Esophagus muscularis mucosa (tissue), 4 donors: ENCODE data around the gene CLDN9. TPM values are rescaled to one million over a fixed set of nuclear protein-coding genes. Genes with fewer than 3 reads are reported as not detected.
A peak's percentile ranks its signal among the peaks of the same experiment; 100 is the strongest.
"Not testable (repeated sequence)": the region's sequence is repeated elsewhere in the genome, so short reads cannot be mapped to it uniquely, and the experiment has no call there.

Experiments
- DNase-seq: peaks from one replicate; pipeline ENCODE4 v3.0.0-alpha.2; 2017; ENCODE audit errors: extremely low spot score
- H3K27ac ChIP-seq, 4 donors: fragments of 200-600 bp; sonication (generic); replicated peaks in 1 of 4; 1 replicate in 3 of 4; 2 replicates in 1 of 4; pipeline ENCODE4 v1.5.1; 2016 to 2019; ENCODE audit warnings: mild to moderate bottlenecking in 1 of 4
- H3K27me3 ChIP-seq, 4 donors: fragments of 200-600 bp; sonication (generic); one replicate each; pipeline versions ENCODE4 v1.5.1 to v1.6.0; 2016 to 2019
- H3K36me3 ChIP-seq, 4 donors: fragments of 200-600 bp; sonication (generic); one replicate each; pipeline ENCODE4 v1.5.1; 2016 to 2019
- H3K4me1 ChIP-seq, 4 donors: fragments of 200-600 bp; sonication (generic); one replicate each; pipeline ENCODE4 v1.5.1; 2016 to 2019
- H3K4me3 ChIP-seq, 4 donors: fragments of 200-600 bp; sonication (generic); 1 replicate in 2 of 4; 2 replicates in 2 of 4; pipeline ENCODE4 v1.5.1; 2016 to 2019; ENCODE audit warnings: mild to moderate bottlenecking in 4 of 4, moderate library complexity in 1 of 4
- H3K9me3 ChIP-seq, 4 donors: fragments of 200-600 bp; sonication (generic); 1 replicate in 3 of 4; 2 replicates in 1 of 4; pipeline ENCODE4 v1.5.1; 2016 to 2019
- CTCF ChIP-seq, 3 experiments: fragments of 200-600 bp in 2 of 3; fragments of 450-650 bp in 1 of 3; sonication (generic) in 2 of 3; IDR thresholded peaks; one replicate each; pipeline ENCODE4 v1.5.1; 2017 to 2019; ENCODE audit warnings: antibody characterized with exemption in 3 of 3, mild to moderate bottlenecking in 2 of 3, moderate library complexity in 1 of 3
- EP300 ChIP-seq: sonication (generic); formaldehyde crosslinking; IDR thresholded peaks from one replicate; pipeline ENCODE4 v1.6.1; 2017; ENCODE audit warnings: antibody characterized with exemption
- POLR2A ChIP-seq: fragments of 450-650 bp; IDR thresholded peaks from one replicate; pipeline ENCODE4 v1.6.1; 2017; ENCODE audit warnings: antibody characterized with exemption, moderate library complexity, mild to moderate bottlenecking, low read depth
- POLR2AphosphoS5 ChIP-seq, 2 donors: sonication (generic); formaldehyde crosslinking; IDR thresholded peaks; one replicate each; pipeline ENCODE4 v1.6.1; 2017; ENCODE audit warnings: antibody characterized with exemption in 2 of 2
- WGBS: methylation state at CpG from one replicate; pipeline ENCODE4 v1.1.5; 2018; 5-methylcytosine and 5-hydroxymethylcytosine counted together
- intact Hi-C: fragments of 100-400 bp; cut with DNase I; formaldehyde crosslinking; loops from one replicate; pipeline ENCODE4 v1.15.1; 2023
- total RNA-seq, 4 donors: library from RNA; depleted of rRNA; stranded (reverse); fragments of >200 nt; gene quantifications; one replicate each; pipeline versions ENCODE4 v1.1.0 to v1.2.1, GENCODE V29; 2016

CLDN9 gene
- total RNA-seq, 4 donors from 2014 or later: 0.17 to 0.42 (median 0.32) TPM; not detected in 1

GRCh38 chr16:3053330-3053710, 40.6 kb downstream of the CLDN9 start:
- WGBS: no CpG with 5 or more reads among the region's 13 CpGs
- intact Hi-C loops, H3K4me1 ChIP-seq, H3K9me3 ChIP-seq, H3K36me3 ChIP-seq, H3K27ac ChIP-seq, DNase-seq, H3K4me3 ChIP-seq: not testable (repeated sequence)
- H3K27me3 ChIP-seq: peaks cover 0 to 38% (median 8%) of the 10 kb centered on the region in 4 donors

GRCh38 chr16:3054965-3055733, 42.4 kb downstream of the CLDN9 start:
- Histone ChIP-seq H3K27ac (no peak overlapping the region), H3K9me3 (no peaks in the 10 kb centered on the region), H3K4me3 (no peak overlapping the region), H3K4me1 (peaks cover 15 to 25% (median 22%) of the 10 kb centered on the region in 4 donors), H3K27me3 (peaks cover 0 to 28% (median 0%) of the 10 kb centered on the region in 4 donors), H3K36me3 (peaks cover 0 to 4% (median 0%) of the 10 kb centered on the region in 4 donors)
- no peak for TF ChIP-seq POLR2AphosphoS5 (IDR thresholded peaks at IDR 0.05)
- no peak for TF ChIP-seq POLR2A
- no peak for TF ChIP-seq EP300
- no peak for TF ChIP-seq CTCF (IDR thresholded peaks at IDR 0.05)
- WGBS: 71% methylated on average over 16 of the region's 17 CpGs
- DNase-seq: no peak
- intact Hi-C loops: loop anchor here (5.0 kb wide), 1 partner anchor 112 kb away; no protein-coding TSS in a partner anchor

- WGBS: 30% methylated on average over 4 of the region's 9 CpGs
These were observed 43.0 kb downstream of the CLDN9 start for GRCh38 chr16:3055734-3056115.

GRCh38 chr16:3056336-3057180, 43.8 kb downstream of the CLDN9 start:
- peaks cover 0 to 4% (median 0%) of the 10 kb centered on the region in 4 donors for H3K36me3 ChIP-seq
- WGBS: 83% methylated on average over 17 of the region's 19 CpGs
- no peak overlapping the region for H3K4me3 ChIP-seq
- peaks cover 21 to 26% (median 23%) of the 10 kb centered on the region in 4 donors for H3K4me1 ChIP-seq
- no peaks in the 10 kb centered on the region for H3K9me3 ChIP-seq
- TF ChIP-seq EP300: no peak
- TF ChIP-seq POLR2A: no peak
- TF ChIP-seq POLR2AphosphoS5 (IDR thresholded peaks at IDR 0.05): no peak
- TF ChIP-seq CTCF (IDR thresholded peaks at IDR 0.05): no peak
- intact Hi-C loops: loop anchor here (5.0 kb wide), 1 partner anchor 111 kb away; no protein-coding TSS in a partner anchor
- peaks cover 0 to 15% (median 0%) of the 10 kb centered on the region in 4 donors for H3K27me3 ChIP-seq
- no peak overlapping the region for H3K27ac ChIP-seq
- no peak for DNase-seq

More at GRCh38 chr16:3055734-3056115, 43.0 kb downstream of the CLDN9 start:
- intact Hi-C loops: loop anchor here (5.0 kb wide), 1 partner anchor 112 kb away; no protein-coding TSS in a partner anchor
- DNase-seq, H3K36me3 ChIP-seq, H3K9me3 ChIP-seq, H3K4me3 ChIP-seq, H3K27ac ChIP-seq: not testable (repeated sequence)
- Histone ChIP-seq H3K27me3 (peaks cover 0 to 24% (median 0%) of the 10 kb centered on the region in 4 donors), H3K4me1 (peaks cover 21 to 26% (median 23%) of the 10 kb centered on the region in 4 donors)

GRCh38 chr16:3057181-3058138, 44.7 kb downstream of the CLDN9 start:
- Histone ChIP-seq H3K27me3 (peaks cover 0 to 12% (median 0%) of the 10 kb centered on the region in 4 donors), H3K36me3 (peaks cover 0 to 4% (median 0%) of the 10 kb centered on the region in 4 donors), H3K9me3 (no peaks in the 10 kb centered on the region), H3K4me1 (peaks cover 21 to 26% (median 23%) of the 10 kb centered on the region in 4 donors), H3K4me3 (peak overlapping the region; percentile 68 to 94 (median 80)), H3K27ac (no peak overlapping the region)
- TF ChIP-seq EP300 (no peak), POLR2AphosphoS5 (IDR thresholded peaks at IDR 0.05) (no peak), POLR2A (no peak)
- WGBS: 88% methylated on average over 22 of the region's 22 CpGs
- DNase-seq: no peak
- intact Hi-C loops: loop anchor here (2.0 to 5.0 kb wide), 2 partner anchors 71 to 110 kb away; no protein-coding TSS in a partner anchor
